Upper lobe of left lung (tissue), 4 donors: ENCODE results near the gene NHSL2.

Experiments used
- POLR2A ChIP-seq, 4 donors: fragments of 450-650 bp; IDR thresholded peaks; one replicate each; pipeline ENCODE4 v1.5.1; 2016 to 2017; ENCODE audit warnings: antibody characterized with exemption in 4 of 4, mild to moderate bottlenecking in 2 of 4
- POLR2AphosphoS5 ChIP-seq, 2 donors: sonication (generic); formaldehyde crosslinking; IDR thresholded peaks; one replicate each; pipeline ENCODE4 v1.5.1; 2017; ENCODE audit warnings: antibody characterized with exemption in 2 of 2
- TF ChIP-seq, protein P1 (sequence below), 6 experiments: fragments of 450-650 bp in 4 of 6; fragments of 200-600 bp in 2 of 6; sonication (generic) in 2 of 6; IDR thresholded peaks; one replicate each; pipeline ENCODE4 v1.5.1; 2016 to 2019; ENCODE audit warnings: antibody characterized with exemption in 6 of 6

DNA sequence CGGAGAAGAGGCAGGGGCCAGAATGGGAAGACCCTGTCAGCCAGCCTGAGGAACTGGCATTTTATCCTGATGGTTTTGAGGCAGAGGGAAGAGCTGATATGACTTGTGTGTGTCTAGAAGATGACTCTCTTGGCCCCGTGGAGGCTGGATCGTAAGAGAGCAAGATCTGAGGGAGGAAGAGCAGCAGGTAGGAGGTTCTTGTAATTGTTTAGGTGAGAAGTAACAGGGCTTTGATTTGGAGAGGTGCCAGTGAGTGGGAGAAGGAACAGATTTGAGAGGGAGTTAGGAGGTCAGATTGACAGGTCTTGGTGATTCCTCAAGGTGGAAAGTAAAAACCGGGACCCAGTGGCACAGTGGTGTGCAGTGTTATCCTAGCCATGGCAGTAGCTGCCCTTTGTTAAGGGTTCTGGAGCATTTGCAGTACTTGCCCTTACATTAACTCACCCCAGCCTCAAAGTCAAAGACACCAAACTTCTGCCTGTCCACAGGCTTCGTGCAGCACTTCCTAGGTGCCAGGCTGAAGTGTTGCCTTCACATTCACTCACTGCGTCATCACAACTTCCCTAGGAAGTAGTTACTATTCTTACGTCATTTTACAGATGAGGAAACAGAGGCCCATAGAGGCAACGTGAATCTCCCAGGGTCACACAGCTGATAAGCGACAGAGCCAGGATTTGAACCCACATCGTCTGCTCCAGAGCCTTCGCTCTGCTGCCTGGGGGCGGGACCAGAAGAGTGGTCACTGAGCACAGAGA is 197.4 kb downstream of the NHSL2 start:
- no peak for TF ChIP-seq POLR2AphosphoS5 (IDR thresholded peaks at IDR 0.05)
- TF ChIP-seq, protein P1, sequence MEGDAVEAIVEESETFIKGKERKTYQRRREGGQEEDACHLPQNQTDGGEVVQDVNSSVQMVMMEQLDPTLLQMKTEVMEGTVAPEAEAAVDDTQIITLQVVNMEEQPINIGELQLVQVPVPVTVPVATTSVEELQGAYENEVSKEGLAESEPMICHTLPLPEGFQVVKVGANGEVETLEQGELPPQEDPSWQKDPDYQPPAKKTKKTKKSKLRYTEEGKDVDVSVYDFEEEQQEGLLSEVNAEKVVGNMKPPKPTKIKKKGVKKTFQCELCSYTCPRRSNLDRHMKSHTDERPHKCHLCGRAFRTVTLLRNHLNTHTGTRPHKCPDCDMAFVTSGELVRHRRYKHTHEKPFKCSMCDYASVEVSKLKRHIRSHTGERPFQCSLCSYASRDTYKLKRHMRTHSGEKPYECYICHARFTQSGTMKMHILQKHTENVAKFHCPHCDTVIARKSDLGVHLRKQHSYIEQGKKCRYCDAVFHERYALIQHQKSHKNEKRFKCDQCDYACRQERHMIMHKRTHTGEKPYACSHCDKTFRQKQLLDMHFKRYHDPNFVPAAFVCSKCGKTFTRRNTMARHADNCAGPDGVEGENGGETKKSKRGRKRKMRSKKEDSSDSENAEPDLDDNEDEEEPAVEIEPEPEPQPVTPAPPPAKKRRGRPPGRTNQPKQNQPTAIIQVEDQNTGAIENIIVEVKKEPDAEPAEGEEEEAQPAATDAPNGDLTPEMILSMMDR (IDR thresholded peaks at IDR 0.05) = no peak
- no peak for TF ChIP-seq POLR2A (IDR thresholded peaks at IDR 0.05)
